Smooth muscle cell (in vitro differentiated cells): ENCODE data around the gene WNT11. TPM values are rescaled to one million over a fixed set of nuclear protein-coding genes. Genes with fewer than 3 reads are reported as not detected.

Experiments used
- DNase-seq: peaks from one replicate; lab custom pipeline; 2025; ENCODE audit not compliant: unreplicated experiment; lab: John Stamatoyannopoulos, UW
- H2AFZ ChIP-seq: fragments of 200-600 bp; sonication (generic); 2 replicates; pipeline ENCODE4 v1.6.0; 2016; ENCODE audit warnings: antibody characterized with exemption, low read depth, mild to moderate bottlenecking
- H3F3A ChIP-seq: fragments of 200-600 bp; sonication (generic); 2 replicates; pipeline ENCODE4 v1.6.0; 2017; ENCODE audit warnings: antibody characterized with exemption, low read depth
- H3K27ac ChIP-seq: fragments of 200-600 bp; sonication (generic); 2 replicates; pipeline ENCODE4 v1.5.1; 2016; ENCODE audit warnings: low read depth, mild to moderate bottlenecking
- H3K27me3 ChIP-seq: fragments of 200-600 bp; sonication (generic); 2 replicates; pipeline ENCODE4 v1.6.1; 2016; ENCODE audit warnings: low read depth, mild to moderate bottlenecking
- H3K36me3 ChIP-seq: fragments of 200-600 bp; sonication (generic); 2 replicates; pipeline ENCODE4 v1.5.1; 2016; ENCODE audit warnings: low read depth
- H3K4me1 ChIP-seq: fragments of 200-600 bp; sonication (generic); 2 replicates; pipeline ENCODE4 v1.5.1; 2016; ENCODE audit warnings: low read depth
- H3K4me2 ChIP-seq: fragments of 200-600 bp; sonication (generic); 2 replicates; pipeline ENCODE4 v1.6.0; 2016; ENCODE audit warnings: mild to moderate bottlenecking
- H3K4me3 ChIP-seq: fragments of 200-600 bp; sonication (generic); 2 replicates; pipeline ENCODE4 v1.5.1; 2016; ENCODE audit warnings: mild to moderate bottlenecking
- H3K79me2 ChIP-seq: fragments of 200-600 bp; sonication (generic); 2 replicates; pipeline ENCODE4 v1.6.0; 2016; ENCODE audit warnings: low read depth, mild to moderate bottlenecking
- H3K9ac ChIP-seq: fragments of 200-600 bp; sonication (generic); 2 replicates; pipeline ENCODE4 v1.6.0; 2016; ENCODE audit warnings: low read depth
- H3K9me3 ChIP-seq: fragments of 200-600 bp; sonication (generic); replicated peaks from 2 replicates; pipeline ENCODE4 v1.5.1; 2016; ENCODE audit warnings: low read depth
- H4K20me1 ChIP-seq: fragments of 200-600 bp; sonication (generic); 2 replicates; pipeline ENCODE4 v1.6.0; 2016; ENCODE audit warnings: low read depth
- CTCF ChIP-seq: fragments of 200-600 bp; sonication (generic); IDR thresholded peaks from 2 replicates; pipeline ENCODE4 v1.5.1; 2017; ENCODE audit warnings: borderline replicate concordance, mild to moderate bottlenecking, antibody characterized with exemption; ENCODE audit not compliant: insufficient read depth, poor library complexity, severe bottlenecking
- WGBS: methylation state at CpG from one replicate; pipeline ENCODE4 v1.1.7; 2016; ENCODE audit warnings: low lambda C conversion rate; 5-methylcytosine and 5-hydroxymethylcytosine counted together
- polyA plus RNA-seq: library from polyadenylated mRNA; unstranded; fragments of >200 nt; fragmentation: Nextera tagmentation; extraction: Ambion mirVana; gene quantifications from 2 replicates; pipeline ENCODE4 v1.2.1, GENCODE V29; 2016
- total RNA-seq: library from RNA; depleted of rRNA; stranded (reverse); fragments of >200 nt; gene quantifications from 2 replicates; pipeline ENCODE4 v1.2.3, GENCODE V29; 2014

WNT11 gene
- total and polyA plus RNA-seq, 2 experiments from 2014 or later = 12.1 to 13.5 TPM

DNA sequence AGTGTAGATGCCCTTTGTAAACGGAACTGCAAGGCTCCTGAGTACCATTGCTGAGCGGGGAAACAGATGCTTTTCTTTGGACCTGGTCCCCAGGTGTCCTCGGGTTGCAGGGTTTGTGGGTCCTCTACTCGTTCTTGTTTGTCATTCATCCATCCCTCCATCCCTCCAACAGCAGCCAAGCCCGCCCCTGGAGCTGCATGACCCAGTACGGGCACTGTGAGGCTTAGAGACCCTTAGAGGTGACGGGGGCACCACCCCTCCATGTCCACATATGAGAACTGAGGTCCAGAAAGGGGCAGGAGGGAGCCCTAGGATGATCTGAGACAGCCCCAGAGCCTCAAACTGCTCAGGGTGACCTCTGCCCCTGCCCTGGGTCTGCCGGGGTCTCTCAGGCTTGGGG is 45.4 kb downstream of the WNT11 start:
- H3K36me3 ChIP-seq = no peaks in the 10 kb centered on the region
- H3K79me2 ChIP-seq = no peaks in the 10 kb centered on the region
- H3K9ac ChIP-seq = no peak overlapping the region
- TF ChIP-seq CTCF = no peak
- no peak overlapping the region for H3K27ac ChIP-seq
- H3K4me1 ChIP-seq = no peaks in the 10 kb centered on the region
- H3K4me2 ChIP-seq = no peak overlapping the region
- WGBS = 88% methylated on average over 7 of the region's 8 CpGs
- no peak overlapping the region for H3K4me3 ChIP-seq
- no peak overlapping the region for H2AFZ ChIP-seq
- no peaks in the 10 kb centered on the region for H3K27me3 ChIP-seq
- H4K20me1 ChIP-seq = no peaks in the 10 kb centered on the region
- no peaks in the 10 kb centered on the region for H3F3A ChIP-seq
- DNase-seq = no peak
- H3K9me3 ChIP-seq = no peaks in the 10 kb centered on the region

DNA sequence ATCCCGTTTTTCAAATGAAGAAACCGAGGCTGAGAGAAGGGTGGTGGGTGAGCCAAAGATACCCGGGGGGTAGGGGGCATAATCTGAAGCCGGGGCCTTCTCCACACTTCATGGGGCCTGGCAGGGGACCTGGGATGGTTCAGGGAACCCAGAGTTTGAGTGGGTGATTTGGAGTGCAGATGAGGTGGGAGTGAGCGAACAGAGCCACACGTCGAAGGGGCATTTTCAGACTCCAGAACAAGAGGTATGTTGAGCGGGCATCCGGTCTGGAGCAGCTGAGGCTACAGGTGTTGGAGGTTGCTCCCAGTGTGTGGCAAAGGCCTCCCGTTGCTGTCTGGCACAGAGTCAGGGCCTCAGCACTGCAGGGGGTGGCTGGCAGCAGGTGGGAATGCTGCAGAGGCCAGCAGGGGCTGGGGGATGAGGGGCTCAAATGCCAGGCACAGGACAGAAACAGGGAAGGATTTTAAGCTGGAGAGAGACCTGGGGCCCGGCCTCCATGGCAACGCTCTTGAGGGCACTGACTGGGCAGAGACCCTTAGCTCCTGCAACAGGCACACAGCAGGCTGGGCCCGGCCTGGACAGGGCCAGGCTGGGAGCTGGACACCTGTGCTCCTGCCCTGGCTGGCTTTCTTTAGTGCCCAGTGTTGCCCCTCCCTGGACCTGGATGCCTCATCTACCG is 46.2 kb downstream of the WNT11 start:
- Histone ChIP-seq H3K9ac (no peak overlapping the region), H3K27me3 (no peaks in the 10 kb centered on the region), H3K4me3 (no peak overlapping the region), H3K4me2 (no peak overlapping the region), H3F3A (no peaks in the 10 kb centered on the region), H3K9me3 (no peaks in the 10 kb centered on the region), H3K4me1 (no peaks in the 10 kb centered on the region), H4K20me1 (no peaks in the 10 kb centered on the region), H3K79me2 (no peaks in the 10 kb centered on the region), H3K27ac (no peak overlapping the region), H2AFZ (no peak overlapping the region), H3K36me3 (no peaks in the 10 kb centered on the region)
- TF ChIP-seq CTCF = no peak
- WGBS = 85% methylated on average over 14 of the region's 14 CpGs
- DNase-seq = no peak

DNA sequence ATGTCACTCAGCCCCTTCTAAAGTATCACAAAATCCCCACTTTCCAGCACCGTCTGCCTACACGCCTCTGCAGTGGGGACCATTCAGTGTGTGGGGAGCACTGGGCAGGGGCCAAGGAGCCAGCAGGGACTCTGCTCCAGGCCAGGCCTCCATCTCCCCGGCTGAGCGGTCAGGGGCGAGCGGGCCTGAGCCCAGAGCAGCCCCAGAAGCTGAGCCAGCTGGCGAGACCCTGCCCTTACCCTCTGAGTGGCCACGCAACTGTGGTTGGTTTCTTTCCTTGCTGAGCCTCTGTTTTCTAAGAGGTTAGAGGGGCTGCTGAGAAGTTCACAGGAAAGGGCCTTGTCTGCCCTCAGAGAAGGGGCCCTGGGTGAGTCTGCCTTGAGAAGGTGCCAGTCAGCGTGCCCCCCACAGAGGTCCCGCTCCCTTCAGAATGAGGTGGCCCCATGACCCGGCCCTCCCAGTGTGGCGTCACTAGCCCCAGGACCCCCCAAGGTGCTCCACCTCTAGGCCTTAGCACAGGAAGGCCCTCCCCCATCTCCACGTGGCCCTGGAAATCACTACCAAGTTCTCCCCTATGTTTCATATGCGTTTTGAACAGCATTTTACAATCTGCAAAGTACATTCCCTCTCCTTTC is 46.9 kb downstream of the WNT11 start:
- no peak overlapping the region for H3K27ac ChIP-seq
- WGBS = 94% methylated on average over 14 of the region's 14 CpGs

More for the DNA sequence above, 46.9 kb downstream of the WNT11 start:
- Histone ChIP-seq H3K9ac (no peak overlapping the region), H3K4me1 (no peaks in the 10 kb centered on the region), H3K36me3 (no peaks in the 10 kb centered on the region), H3K4me3 (no peak overlapping the region), H2AFZ (no peak overlapping the region), H3K4me2 (no peak overlapping the region), H3F3A (no peaks in the 10 kb centered on the region), H4K20me1 (no peaks in the 10 kb centered on the region), H3K27me3 (no peaks in the 10 kb centered on the region), H3K9me3 (no peaks in the 10 kb centered on the region), H3K79me2 (no peaks in the 10 kb centered on the region)
- no peak for DNase-seq
- no peak for TF ChIP-seq CTCF
